Esophagus squamous epithelium (tissue), 4 donors: ENCODE measurements around the gene EGFLAM.

Source experiments
- CTCF ChIP-seq, 6 experiments: fragments of 450-650 bp in 4 of 6; fragments of 200-600 bp in 2 of 6; sonication (generic) in 2 of 6; IDR thresholded peaks; one replicate each; pipeline ENCODE4 v1.5.1; 2016 to 2019; ENCODE audit warnings: antibody characterized with exemption in 6 of 6, mild to moderate bottlenecking in 4 of 6, moderate library complexity in 4 of 6
- POLR2A ChIP-seq, 4 donors: fragments of 450-650 bp; IDR thresholded peaks; one replicate each; pipeline ENCODE4 v1.6.1; 2017; ENCODE audit warnings: antibody characterized with exemption in 4 of 4, mild to moderate bottlenecking in 4 of 4, moderate library complexity in 3 of 4

DNA sequence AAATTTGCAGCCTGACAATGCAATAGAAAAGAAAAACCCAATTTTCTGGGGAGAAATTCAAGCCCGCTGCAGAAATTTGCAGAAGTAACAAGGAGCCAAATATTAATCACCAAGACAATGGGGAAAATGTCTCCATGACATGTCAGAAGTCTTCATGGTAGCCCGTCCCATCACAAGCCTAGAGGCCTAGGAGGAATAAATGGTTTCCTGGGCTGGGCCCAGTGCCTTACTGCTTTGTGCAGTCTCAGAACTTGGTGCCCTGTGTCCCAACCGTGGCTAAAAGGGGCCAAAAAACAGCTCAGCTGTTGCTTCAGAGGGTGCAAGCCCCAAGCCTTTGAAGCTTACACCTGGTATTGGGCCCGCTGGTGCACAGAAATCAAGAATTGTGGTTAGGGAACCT lies 23.6 kb upstream of the EGFLAM start:
- TF ChIP-seq CTCF (IDR thresholded peaks at IDR 0.05) (no peak), POLR2A (IDR thresholded peaks at IDR 0.05) (no peak)
